Measurements from ENCODE around the gene ELF3. TPM values are rescaled to one million over a fixed set of nuclear protein-coding genes. Genes with fewer than 3 reads are reported as not detected.
A peak's percentile ranks its signal among the peaks of the same experiment; 100 is the strongest.

ELF3 gene
- total RNA-seq, 6 donors from 2014 or later: 82.8 to 261 (median 137) TPM

- Histone ChIP-seq H3K27me3 (no peaks in the 10 kb centered on the region), H3K36me3 (no peaks in the 10 kb centered on the region), H3K27ac (peak overlapping the region; percentile 74 to 89 (median 80)), H3K4me1 (peaks cover 4 to 10% (median 5%) of the 10 kb centered on the region in 4 donors), H3K9me3 (no peaks in the 10 kb centered on the region), H3K4me3 (no peak overlapping the region)
- 55 to 61% methylated on average over 13 to 20 of the region's 20 CpGs for WGBS, 2 donors
- ATAC-seq (ENCODE audit: low FRiP score in 2 of 2): peak; percentile 94 to 96
- peak; percentile 79 to 95 for DNase-seq
- TF ChIP-seq POLR2A (IDR thresholded peaks at IDR 0.05) (peak in 1 of 4 donors; percentile 29), POLR2AphosphoS5 (IDR thresholded peaks at IDR 0.05) (peak in 1 of 2 donors; percentile 35), EP300 (IDR thresholded peaks at IDR 0.05) (peak in 3 of 4 donors; percentile 4 to 70 (median 48)), CTCF (IDR thresholded peaks at IDR 0.05) (no peak)
These were observed 24.5 kb downstream of the ELF3 start for GRCh38 chr1:202034683-202035462.

DNA sequence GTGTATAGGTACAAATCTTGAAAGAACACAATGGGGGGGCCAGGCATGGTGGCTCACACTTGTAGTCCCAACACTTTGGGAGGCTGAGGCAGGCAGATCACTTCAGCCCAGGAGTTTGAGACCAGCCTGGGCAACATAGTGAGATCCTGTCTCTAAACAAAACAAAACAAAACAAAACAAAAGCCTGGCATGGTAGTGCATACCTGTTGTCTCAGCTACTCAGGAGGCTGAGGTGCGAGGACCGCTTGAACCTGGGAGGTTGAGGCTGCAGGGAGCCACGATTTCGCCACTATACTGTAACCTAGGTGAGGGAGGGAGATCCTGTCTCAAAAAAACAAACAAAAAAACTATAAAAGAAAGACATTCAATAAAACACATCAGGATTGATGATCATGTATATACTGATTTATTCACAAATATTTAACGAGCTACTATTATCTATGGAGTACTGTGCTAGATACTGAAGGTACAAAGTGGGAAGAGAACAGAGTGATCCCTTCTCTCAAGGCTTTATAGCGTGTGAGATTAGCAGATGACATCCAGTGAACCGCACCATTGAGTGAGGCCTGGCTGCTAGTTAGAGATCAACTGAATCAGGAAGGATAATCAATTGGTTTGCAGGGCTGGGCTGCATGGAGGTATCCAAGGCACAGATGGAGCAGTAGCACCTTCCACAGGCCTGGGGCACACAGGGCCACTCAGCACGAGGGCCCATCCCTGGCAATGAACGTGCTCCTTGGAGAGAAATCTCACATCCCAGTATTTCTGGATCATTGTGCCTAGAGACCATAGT, 26.4 kb downstream of the ELF3 start:
- H3K9me3 ChIP-seq: no peaks in the 10 kb centered on the region
- no peak for ATAC-seq (ENCODE audit: low FRiP score in 2 of 2)
- H3K27me3 ChIP-seq: no peaks in the 10 kb centered on the region
- H3K27ac ChIP-seq: no peak overlapping the region
- no peak for DNase-seq
- peaks cover 4 to 10% (median 5%) of the 10 kb centered on the region in 4 donors for H3K4me1 ChIP-seq
- H3K36me3 ChIP-seq: no peaks in the 10 kb centered on the region
- WGBS, 2 donors: 93 to 94% methylated on average over 8 to 9 of the region's 9 CpGs
- TF ChIP-seq POLR2AphosphoS5 (IDR thresholded peaks at IDR 0.05): no peak
- no peak for TF ChIP-seq POLR2A (IDR thresholded peaks at IDR 0.05)
- TF ChIP-seq CTCF (IDR thresholded peaks at IDR 0.05): no peak
- TF ChIP-seq EP300 (IDR thresholded peaks at IDR 0.05): no peak
- H3K4me3 ChIP-seq: no peak overlapping the region

- H3K27me3 ChIP-seq: no peaks in the 10 kb centered on the region
- no peaks in the 10 kb centered on the region for H3K36me3 ChIP-seq
- H3K9me3 ChIP-seq: no peaks in the 10 kb centered on the region
- H3K4me1 ChIP-seq: peaks cover 4 to 10% (median 5%) of the 10 kb centered on the region in 4 donors
- 92 to 94% methylated on average over 4 of the region's 4 CpGs for WGBS, 2 donors
- DNase-seq: no peak
- no peak for ATAC-seq (ENCODE audit: low FRiP score in 2 of 2)
- H3K4me3 ChIP-seq: no peak overlapping the region
- no peak for TF ChIP-seq POLR2A (IDR thresholded peaks at IDR 0.05)
- TF ChIP-seq POLR2AphosphoS5 (IDR thresholded peaks at IDR 0.05): no peak
- TF ChIP-seq CTCF (IDR thresholded peaks at IDR 0.05): no peak
- no peak for TF ChIP-seq EP300 (IDR thresholded peaks at IDR 0.05)
- no peak overlapping the region for H3K27ac ChIP-seq
These were observed 27.4 kb downstream of the ELF3 start for GRCh38 chr1:202037706-202038296.

GRCh38 chr1:202038688-202039346, 28.4 kb downstream of the ELF3 start:
- H3K27ac ChIP-seq: no peak overlapping the region
- no peaks in the 10 kb centered on the region for H3K36me3 ChIP-seq
- no peak for TF ChIP-seq POLR2A (IDR thresholded peaks at IDR 0.05)
- TF ChIP-seq POLR2AphosphoS5 (IDR thresholded peaks at IDR 0.05): no peak
- no peak for TF ChIP-seq EP300 (IDR thresholded peaks at IDR 0.05)
- no peak for TF ChIP-seq CTCF (IDR thresholded peaks at IDR 0.05)

More at GRCh38 chr1:202038688-202039346, 28.4 kb downstream of the ELF3 start:
- Histone ChIP-seq H3K4me1 (peaks cover 4 to 10% (median 5%) of the 10 kb centered on the region in 4 donors), H3K9me3 (no peaks in the 10 kb centered on the region), H3K4me3 (no peak overlapping the region), H3K27me3 (no peaks in the 10 kb centered on the region)
- ATAC-seq (ENCODE audit: low FRiP score in 2 of 2): no peak
- DNase-seq: no peak
- WGBS, 2 donors: 95 to 100% methylated on average over 2 of the region's 2 CpGs
